Measurements from ENCODE around the gene OR52E6.

- TF ChIP-seq JUND (IDR thresholded peaks at IDR 0.05) (no peak), POLR2AphosphoS5 (IDR thresholded peaks at IDR 0.05; ENCODE audit: low read depth, low read length) (no peak)
These were observed 32.6 kb downstream of the OR52E6 start for GRCh38 chr11:5809122-5809519.

All from HCT116 (cell line).